Gastrocnemius medialis (tissue), 4 donors: ENCODE measurements around the gene CRIP3.

ENCODE experiments used
- CTCF ChIP-seq, 5 experiments: fragments of 450-650 bp in 3 of 5; fragments of 200-600 bp in 2 of 5; sonication (generic) in 2 of 5; IDR thresholded peaks in 4 of 5; conservative IDR thresholded peaks in 1 of 5; 1 replicate in 4 of 5; 2 replicates in 1 of 5; pipeline ENCODE4 v1.5.1; 2016 to 2019; ENCODE audit warnings: antibody characterized with exemption in 5 of 5, mild to moderate bottlenecking in 3 of 5, moderate library complexity in 3 of 5
- POLR2A ChIP-seq, 2 donors: fragments of 450-650 bp; IDR thresholded peaks; one replicate each; pipeline ENCODE4 v1.6.1; 2017; ENCODE audit warnings: antibody characterized with exemption in 2 of 2, mild to moderate bottlenecking in 2 of 2, moderate library complexity in 2 of 2

- TF ChIP-seq POLR2A (IDR thresholded peaks at IDR 0.05) (no peak), CTCF (IDR thresholded peaks at IDR 0.05 in 4 of 5, conservative IDR thresholded peaks at IDR 0.05 in 1 of 5) (peak in 4 of 5 experiments; percentile 22 to 42 (median 30))
Observed at GRCh38 chr6:43334466-43335095, 26.0 kb upstream of the CRIP3 start.
